ENCODE data around the gene FAM200B.
"Not testable (repeated sequence)": the region's sequence is repeated elsewhere in the genome, so short reads cannot be mapped to it uniquely, and the experiment has no call there.

The FAM200B gene

GRCh38 chr4:15696866-15697265, 15.2 kb downstream of the FAM200B start:
- DNase-seq = no peak

- DNase-seq = peak in 4 of 5 experiments; percentile 8 to 65 (median 23)
Measured at GRCh38 chr4:15702941-15703403, 21.3 kb downstream of the FAM200B start, which contains the start of gene BST1. Gene BST1, plus strand, starts transcription at chr4:15703065. Its CDS starts 80 bp downstream, at chr4:15703145.

- no peak for DNase-seq
Measured at GRCh38 chr4:15703439-15703838, 21.8 kb downstream of the FAM200B start.

DNA sequence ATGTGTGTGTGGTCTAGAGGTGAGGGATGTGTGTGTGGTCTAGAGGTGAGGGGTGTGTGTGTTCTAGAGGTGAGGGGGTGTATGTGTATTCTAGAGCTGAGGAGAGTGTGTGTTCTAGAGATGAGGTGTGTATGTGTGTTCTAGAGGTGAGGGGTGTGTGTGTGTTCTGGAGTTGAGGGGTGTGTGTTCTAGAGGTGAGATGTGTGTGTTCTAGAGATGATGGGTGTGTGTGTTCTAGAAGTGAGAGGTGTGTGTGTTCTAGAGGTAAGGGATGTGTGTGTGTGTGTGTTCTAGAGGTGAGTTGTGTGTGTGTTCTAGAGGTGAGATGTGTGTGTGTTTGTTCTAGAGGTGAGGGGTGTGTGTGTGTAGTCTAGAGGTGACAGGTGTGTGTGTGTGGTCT, 22.5 kb downstream of the FAM200B start:
- DNase-seq = no peak

- DNase-seq = no peak
Measured at GRCh38 chr4:15706646-15707362, 25.2 kb downstream of the FAM200B start.

- no peak for DNase-seq
Measured at GRCh38 chr4:15707363-15707715, 25.7 kb downstream of the FAM200B start.

DNA sequence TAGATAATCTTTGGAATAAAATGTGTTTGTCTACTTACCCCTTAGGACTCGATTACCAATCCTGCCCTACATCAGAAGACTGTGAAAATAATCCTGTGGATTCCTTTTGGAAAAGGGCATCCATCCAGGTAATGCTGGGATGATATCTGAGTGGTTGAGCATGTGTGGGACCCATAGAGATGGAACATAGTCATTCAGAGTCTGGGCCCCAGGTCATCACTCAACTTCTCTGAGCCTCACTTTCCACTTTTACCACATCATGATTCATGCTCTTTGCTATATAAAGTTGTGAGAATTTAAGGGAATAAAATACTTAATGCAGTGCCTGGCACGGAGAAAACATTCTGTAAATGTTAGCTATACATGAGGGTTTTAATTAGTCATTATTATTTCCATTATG, 30.1 kb downstream of the FAM200B start:
- no peak for DNase-seq

DNA sequence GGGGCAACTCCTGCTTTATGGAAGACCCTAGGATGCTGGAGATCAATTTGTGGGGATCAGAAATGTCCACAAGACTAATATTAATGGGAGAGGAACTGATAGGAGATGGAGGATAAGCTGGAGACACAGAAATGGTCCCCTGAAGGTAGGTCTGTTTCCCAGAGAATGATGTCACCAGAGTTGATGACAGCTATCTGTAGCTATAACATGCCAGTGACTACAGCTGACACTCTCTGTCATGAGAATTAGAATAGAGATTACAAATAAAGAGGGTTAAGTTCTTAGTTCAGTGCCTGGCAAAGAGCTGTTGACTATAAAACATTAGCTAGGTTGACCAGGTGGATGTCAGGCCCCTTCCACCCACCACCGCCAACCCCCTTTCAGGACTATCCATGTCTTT, 30.6 kb downstream of the FAM200B start:
- no peak for DNase-seq

- no peak for DNase-seq
Measured at GRCh38 chr4:15714141-15714540, 32.5 kb downstream of the FAM200B start.

GRCh38 chr4:15714646-15715435, 33.2 kb downstream of the FAM200B start:
- no peak for DNase-seq

- DNase-seq = no peak
Measured at GRCh38 chr4:15716115-15716514, 34.5 kb downstream of the FAM200B start.

DNA sequence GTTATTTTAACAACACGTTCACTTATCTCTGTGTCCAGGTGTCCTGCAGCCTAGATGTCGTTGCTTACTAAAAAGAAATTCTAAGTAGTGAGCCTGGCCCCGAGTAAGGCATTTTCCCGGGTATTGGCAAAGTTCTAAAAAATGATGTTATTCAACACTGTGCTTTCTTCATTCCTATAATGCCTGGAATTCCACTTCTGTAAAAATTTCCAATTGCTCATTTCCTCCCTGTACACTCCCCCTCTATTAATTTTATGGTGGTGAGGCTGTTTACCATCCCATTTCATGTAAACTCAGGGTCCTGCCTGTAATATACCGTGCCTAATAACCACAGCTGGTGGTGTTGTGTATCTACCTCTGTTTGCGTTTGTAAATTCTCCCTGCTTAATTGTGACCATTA, 35.5 kb downstream of the FAM200B start:
- DNase-seq = no peak

GRCh38 chr4:15717657-15718416, 36.2 kb downstream of the FAM200B start:
- DNase-seq = no peak

DNA sequence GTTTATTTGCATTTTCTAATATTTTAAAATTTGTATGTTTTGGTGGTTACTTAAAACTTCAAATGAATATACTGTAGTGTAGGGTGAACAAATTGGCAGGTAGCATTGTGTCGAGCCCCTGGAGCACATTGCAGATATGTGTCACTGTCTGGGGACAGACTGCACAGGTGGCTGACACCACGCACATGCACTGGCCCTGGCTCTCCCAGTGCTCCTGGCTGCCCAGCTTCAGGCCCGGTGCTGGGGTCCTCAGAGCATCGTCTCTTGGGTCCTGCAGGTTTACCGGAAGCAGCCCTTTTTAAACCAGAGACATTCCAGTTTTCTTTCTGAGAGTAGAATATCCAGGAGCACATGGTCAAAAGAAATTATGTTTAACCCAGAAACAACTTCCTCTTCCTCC, 36.8 kb downstream of the FAM200B start:
- no peak for DNase-seq

DNA sequence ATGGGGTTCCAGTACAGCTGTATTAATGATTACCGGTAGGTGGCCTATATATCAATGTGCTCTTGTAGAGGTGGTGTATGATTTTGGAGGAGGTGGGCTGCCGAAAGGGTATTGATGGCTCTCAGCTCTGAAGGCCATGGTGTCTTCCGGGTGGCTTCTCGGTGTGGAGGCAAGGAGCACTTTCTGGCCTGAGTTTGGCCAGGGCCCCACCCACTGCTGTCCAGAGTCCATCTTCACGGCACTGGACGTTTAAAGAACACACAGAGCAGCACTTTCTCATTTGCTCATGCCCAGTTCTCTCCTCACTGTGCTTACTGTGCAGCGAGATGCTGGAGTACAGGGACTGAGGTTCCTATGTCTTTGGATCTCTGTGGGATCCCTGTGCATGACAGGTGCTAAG, 37.3 kb downstream of the FAM200B start:
- no peak for DNase-seq

DNA sequence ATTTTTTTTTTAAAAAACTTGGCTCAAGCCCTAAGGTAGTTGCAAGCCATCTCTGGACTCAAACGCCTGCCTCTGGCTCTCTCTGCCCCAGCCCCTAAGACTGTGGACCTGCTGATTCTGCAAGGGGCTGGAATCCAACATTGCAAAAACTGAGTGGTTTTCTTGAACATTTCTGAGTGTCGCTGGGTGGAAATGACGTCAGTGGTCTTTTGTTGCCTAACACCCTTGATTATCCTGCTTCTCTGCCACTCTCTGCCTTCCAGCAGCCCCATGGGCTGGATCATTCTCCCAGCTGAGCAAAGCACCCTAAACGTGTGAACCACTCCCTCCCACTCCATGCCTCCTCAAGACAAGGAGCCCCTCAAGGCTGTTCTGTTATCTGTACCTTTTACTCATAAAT, 37.9 kb downstream of the FAM200B start:
- DNase-seq = no peak

DNA sequence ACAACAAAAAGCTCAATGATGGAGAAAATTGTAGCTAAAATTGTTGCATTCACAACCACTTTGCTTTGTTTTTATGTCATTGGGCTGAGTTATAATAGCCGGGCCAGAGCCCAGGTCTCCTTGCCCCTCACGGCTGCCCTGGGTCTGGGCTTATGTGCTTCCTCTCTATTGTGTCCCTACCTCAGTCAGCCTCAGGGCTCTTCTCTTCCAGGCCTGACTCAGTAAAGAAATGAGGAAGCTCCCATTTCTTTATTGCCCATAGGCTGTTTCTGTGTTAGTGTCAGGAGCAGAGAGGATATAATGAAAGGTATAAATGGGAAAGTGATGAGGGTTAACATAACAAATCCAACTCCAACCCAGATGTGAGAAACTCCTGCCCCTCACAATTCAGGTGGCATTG, 39.2 kb downstream of the FAM200B start:
- no peak for DNase-seq

DNA sequence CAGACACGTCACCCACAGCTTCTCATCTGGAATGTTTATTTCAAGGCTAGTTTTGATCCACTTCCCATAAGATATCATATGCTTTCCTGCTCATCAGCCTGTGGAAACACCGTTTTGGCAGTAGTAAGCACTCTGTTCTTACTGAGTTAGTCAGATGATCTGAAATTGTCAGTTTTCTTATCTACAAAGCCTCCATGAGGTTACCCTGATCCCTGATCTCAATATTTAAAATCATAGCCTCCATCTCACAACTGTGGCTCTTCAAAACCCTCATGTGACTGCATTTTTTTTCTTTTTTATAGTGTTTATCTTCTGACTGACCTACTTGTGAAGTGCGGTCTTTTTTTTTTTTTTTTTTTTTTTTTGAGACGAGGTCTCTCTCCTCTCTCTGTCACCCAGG, 44.0 kb downstream of the FAM200B start:
- DNase-seq = peak in 2 of 5 experiments; percentile 26 to 63

DNA sequence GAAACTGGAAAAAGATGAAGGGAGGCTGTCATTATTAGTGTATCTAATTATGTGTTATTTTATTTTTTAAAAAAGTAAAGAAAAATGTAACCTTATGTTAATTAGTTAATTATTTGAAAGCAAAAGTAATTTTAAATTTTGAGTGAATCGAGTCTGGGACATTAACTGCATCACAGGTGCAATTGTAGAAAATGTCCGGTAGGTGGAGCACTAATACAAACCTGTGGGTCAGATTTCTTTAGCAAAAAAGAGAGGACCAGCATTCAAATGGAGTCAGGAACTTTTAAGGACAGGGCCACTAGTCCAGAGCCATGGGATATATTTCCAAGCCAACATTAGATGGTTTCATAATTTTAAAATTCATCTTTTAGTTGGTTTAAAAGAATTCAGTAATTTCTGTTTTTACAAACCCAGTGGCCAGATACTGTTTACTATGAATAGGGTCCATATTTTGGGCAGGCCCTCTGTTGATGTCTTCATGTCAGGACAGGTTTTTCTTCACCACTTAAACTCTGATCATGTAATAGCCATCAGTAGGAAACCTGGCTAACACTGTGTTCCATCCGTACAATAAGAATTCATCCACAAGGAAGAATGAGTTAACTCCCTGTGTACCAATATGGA, 48.4 kb downstream of the FAM200B start:
- peak in 3 of 5 experiments; percentile 8 to 42 (median 34) for DNase-seq

DNA sequence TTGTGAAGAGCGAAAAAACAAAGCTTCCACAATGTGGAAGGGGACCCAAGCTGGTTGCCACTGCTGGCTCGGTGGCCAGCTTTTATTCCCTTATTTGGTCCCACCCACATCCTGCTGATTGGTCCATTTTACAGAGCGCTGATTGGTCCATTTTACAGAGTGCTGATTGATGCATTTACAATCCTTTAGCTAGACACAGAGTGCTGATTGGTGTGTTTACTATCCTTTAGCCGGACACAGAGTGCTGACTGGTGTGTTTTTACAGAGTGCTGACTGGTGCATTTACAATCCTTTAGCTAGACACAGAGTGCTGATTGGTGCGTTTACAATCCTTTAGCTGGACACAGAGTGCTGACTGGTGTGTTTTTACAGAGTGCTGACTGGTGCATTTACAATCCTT, 51.4 kb downstream of the FAM200B start:
- not testable (repeated sequence) for DNase-seq

DNA sequence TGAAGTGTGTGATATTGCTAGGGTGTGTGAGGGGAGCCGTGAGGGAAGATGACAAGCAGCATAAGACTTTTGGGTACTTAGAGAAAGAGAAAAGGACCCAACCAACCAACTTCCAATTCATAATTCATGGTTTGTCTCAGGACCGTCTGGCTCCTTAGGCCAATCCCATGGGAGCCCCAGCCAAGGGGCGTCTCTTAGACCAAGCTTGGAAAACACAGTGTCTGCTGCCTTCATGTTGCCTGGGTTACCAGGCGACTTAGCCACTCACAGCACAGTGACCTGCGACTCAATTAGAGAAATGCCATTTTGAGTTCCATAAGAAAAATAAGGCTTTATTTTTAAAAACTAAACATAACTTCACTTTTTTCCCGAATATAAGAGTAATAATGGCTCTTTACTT, 53.9 kb downstream of the FAM200B start:
- DNase-seq = no peak

DNA sequence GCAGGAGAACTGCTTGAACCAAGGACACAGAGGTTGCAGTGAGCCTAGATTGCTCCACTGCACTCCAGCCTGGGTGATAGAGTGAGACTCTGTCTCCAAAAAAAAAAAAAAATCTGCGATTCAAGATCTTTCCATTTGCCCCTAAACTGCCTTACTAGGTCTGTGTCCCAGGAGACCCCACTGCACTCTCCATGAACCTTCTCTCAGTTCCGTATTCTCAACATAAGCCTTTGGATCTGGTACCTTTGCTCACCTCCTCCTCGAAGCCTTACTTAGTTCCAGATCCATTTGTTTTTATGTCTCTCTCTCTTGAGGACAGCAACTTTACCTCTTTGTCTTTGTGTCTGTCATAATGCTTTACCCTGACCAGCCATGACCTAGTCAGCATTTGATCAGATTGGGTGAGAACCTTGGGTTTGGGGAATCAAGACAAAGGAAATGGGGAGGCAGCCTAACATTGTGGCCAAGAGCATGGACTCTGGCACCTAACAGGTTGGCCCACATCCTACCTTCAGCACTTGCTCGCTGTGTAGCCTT, 55.0 kb downstream of the FAM200B start:
- no peak for DNase-seq

- DNase-seq = no peak
Measured at GRCh38 chr4:15737255-15737654, 55.6 kb downstream of the FAM200B start.

All from T-helper 2 cell (primary cell).